Mesendoderm (in vitro differentiated cells): ENCODE data around the gene RAB40A.
A peak's percentile ranks its signal among the peaks of the same experiment; 100 is the strongest.

ENCODE experiments used
- DNase-seq: peaks from one replicate; pipeline ENCODE4 v3.0.0; 2013
- H2AK5ac ChIP-seq: 2 replicates; pipeline ENCODE4 v1.6.1; 2013; ENCODE audit warnings: low read length, inconsistent platforms
- H2BK120ac ChIP-seq: 2 replicates; pipeline ENCODE4 v1.6.1; 2013; ENCODE audit warnings: low read depth, mild to moderate bottlenecking, low read length, moderate library complexity, mixed read lengths
- H2BK15ac ChIP-seq: replicated peaks from 2 replicates; pipeline ENCODE4 v1.6.1; 2013; ENCODE audit warnings: low read depth, mild to moderate bottlenecking, moderate library complexity
- H2BK5ac ChIP-seq: 2 replicates; pipeline ENCODE4 v1.6.1; 2013; ENCODE audit warnings: low read length, inconsistent platforms
- H3K18ac ChIP-seq: 2 replicates; pipeline ENCODE4 v1.6.1; 2013; ENCODE audit warnings: mild to moderate bottlenecking, low read length, mixed read lengths
- H3K23ac ChIP-seq: one replicate; pipeline ENCODE4 v1.6.1; 2013; ENCODE audit warnings: low read length
- H3K27ac ChIP-seq: 2 replicates; pipeline ENCODE4 v1.5.1; 2013; ENCODE audit warnings: low read depth, mild to moderate bottlenecking, inconsistent platforms, low read length, moderate library complexity
- H3K27me3 ChIP-seq: 2 replicates; pipeline ENCODE4 v1.6.1; 2013; ENCODE audit warnings: low read length, control low read depth, mild to moderate bottlenecking, inconsistent platforms; ENCODE audit not compliant: insufficient read depth, poor library complexity
- H3K36me3 ChIP-seq: 2 replicates; pipeline ENCODE4 v1.6.1; 2013; ENCODE audit warnings: low read length, inconsistent platforms; ENCODE audit not compliant: control insufficient read depth, insufficient read depth
- H3K4ac ChIP-seq: one replicate; pipeline ENCODE4 v1.6.1; 2013; ENCODE audit warnings: low read depth, mild to moderate bottlenecking, low read length, moderate library complexity
- H3K4me1 ChIP-seq: 2 replicates; pipeline ENCODE4 v1.6.1; 2013; ENCODE audit warnings: low read depth, low read length, inconsistent platforms; ENCODE audit not compliant: control insufficient read depth
- H3K4me2 ChIP-seq: 2 replicates; pipeline ENCODE4 v1.6.1; 2013; ENCODE audit warnings: low read length
- H3K4me3 ChIP-seq: 2 replicates; pipeline ENCODE4 v1.5.1; 2013; ENCODE audit warnings: mild to moderate bottlenecking, low read length
- H3K56ac ChIP-seq: one replicate; pipeline ENCODE4 v1.6.1; 2013; ENCODE audit warnings: low read length
- H3K79me1 ChIP-seq: 2 replicates; pipeline ENCODE4 v1.6.1; 2013; ENCODE audit warnings: low read length, inconsistent platforms
- H3K79me2 ChIP-seq: 2 replicates; pipeline ENCODE4 v1.6.1; 2013; ENCODE audit warnings: mild to moderate bottlenecking, low read length; ENCODE audit not compliant: control insufficient read depth, insufficient read depth
- H3K9ac ChIP-seq: 2 replicates; pipeline ENCODE4 v1.6.1; 2013; ENCODE audit warnings: low read length, inconsistent platforms
- H4K5ac ChIP-seq: one replicate; pipeline ENCODE4 v1.6.1; 2013; ENCODE audit warnings: low read length
- H4K8ac ChIP-seq: one replicate; pipeline ENCODE4 v1.6.1; 2013; ENCODE audit warnings: low read depth, mild to moderate bottlenecking, control low read depth, low read length, moderate library complexity
- WGBS: extraction: QIAGEN DNeasy Blood & Tissue Kit; methylation state at CpG from one replicate; pipeline ENCODE4 v1.1.7; 2013; ENCODE audit warnings: low lambda C conversion rate, missing lambda C conversion rate; ENCODE audit not compliant: insufficient coverage; ENCODE audit errors: extremely low coverage; 5-methylcytosine and 5-hydroxymethylcytosine counted together

Gene RAB40A

GRCh38 chrX:103533511-103534216 lies 14.4 kb upstream of the RAB40A start:
- Histone ChIP-seq H3K56ac (no peak overlapping the region), H3K79me1 (no peaks in the 10 kb centered on the region), H3K4me2 (no peak overlapping the region), H4K8ac (no peak overlapping the region), H3K4me3 (no peak overlapping the region), H3K23ac (no peak overlapping the region), H2BK120ac (no peak overlapping the region), H3K9ac (peak overlapping the region; percentile 1), H2BK5ac (no peak overlapping the region), H3K36me3 (no peaks in the 10 kb centered on the region), H2BK15ac (no peak overlapping the region), H2AK5ac (no peak overlapping the region), H3K4ac (no peak overlapping the region), H3K79me2 (no peaks in the 10 kb centered on the region), H3K4me1 (no peaks in the 10 kb centered on the region), H3K18ac (no peak overlapping the region), H4K5ac (no peak overlapping the region), H3K27ac (no peak overlapping the region), H3K27me3 (no peaks in the 10 kb centered on the region)
- WGBS, result no CpG with 5 or more reads among the region's 15 CpGs
- peak; percentile 61 for DNase-seq

DNA sequence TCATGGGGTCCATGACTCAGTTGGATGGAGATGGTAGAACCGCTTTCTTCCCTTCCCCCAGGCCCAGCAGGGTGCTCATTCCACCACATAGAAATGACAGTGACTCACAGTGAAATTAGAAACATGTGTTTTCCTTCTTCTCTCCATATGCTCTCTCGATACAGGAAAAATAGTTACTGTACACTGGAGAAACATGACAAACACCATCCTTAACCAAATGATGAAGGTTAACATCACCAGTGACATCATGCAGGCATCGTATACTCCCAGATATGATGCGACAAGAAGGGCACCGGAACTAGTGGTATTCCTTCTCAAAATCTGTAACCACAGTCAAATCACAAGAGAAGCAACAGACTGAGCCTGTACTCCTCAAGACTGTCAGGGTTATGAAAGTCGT lies 11.7 kb upstream of the RAB40A start:
- H3K4me3 ChIP-seq, result no peak overlapping the region
- no peaks in the 10 kb centered on the region for H3K79me1 ChIP-seq
- H2AK5ac ChIP-seq, result no peak overlapping the region
- no peak overlapping the region for H3K18ac ChIP-seq
- H2BK15ac ChIP-seq, result no peak overlapping the region
- no peaks in the 10 kb centered on the region for H3K4me1 ChIP-seq
- H2BK120ac ChIP-seq, result no peak overlapping the region
- H3K27me3 ChIP-seq, result no peaks in the 10 kb centered on the region
- H3K56ac ChIP-seq, result no peak overlapping the region
- no peak overlapping the region for H3K27ac ChIP-seq
- DNase-seq, result no peak
- WGBS, result no CpG with 5 or more reads among the region's 6 CpGs
- H3K9ac ChIP-seq, result no peak overlapping the region
- no peak overlapping the region for H4K5ac ChIP-seq
- H3K79me2 ChIP-seq, result no peaks in the 10 kb centered on the region
- H3K23ac ChIP-seq, result no peak overlapping the region
- no peak overlapping the region for H2BK5ac ChIP-seq
- no peak overlapping the region for H4K8ac ChIP-seq
- H3K4me2 ChIP-seq, result no peak overlapping the region
- no peak overlapping the region for H3K4ac ChIP-seq
- H3K36me3 ChIP-seq, result no peaks in the 10 kb centered on the region

GRCh38 chrX:103530545-103530944 lies 11.3 kb upstream of the RAB40A start:
- Histone ChIP-seq H3K4me1 (no peaks in the 10 kb centered on the region), H4K8ac (no peak overlapping the region), H3K23ac (no peak overlapping the region), H2AK5ac (no peak overlapping the region), H3K4me3 (no peak overlapping the region), H3K56ac (no peak overlapping the region), H3K79me2 (no peaks in the 10 kb centered on the region), H2BK5ac (no peak overlapping the region), H3K18ac (no peak overlapping the region), H2BK120ac (no peak overlapping the region), H2BK15ac (no peak overlapping the region), H3K4ac (no peak overlapping the region), H3K79me1 (no peaks in the 10 kb centered on the region), H3K9ac (no peak overlapping the region), H4K5ac (no peak overlapping the region), H3K27me3 (no peaks in the 10 kb centered on the region), H3K36me3 (no peaks in the 10 kb centered on the region), H3K27ac (no peak overlapping the region), H3K4me2 (no peak overlapping the region)
- DNase-seq, result no peak
- WGBS, result no CpG with 5 or more reads among the region's 1 CpG

GRCh38 chrX:103529550-103529949 lies 10.3 kb upstream of the RAB40A start:
- Histone ChIP-seq H3K9ac (no peak overlapping the region), H3K27ac (no peak overlapping the region), H3K79me1 (no peaks in the 10 kb centered on the region), H3K27me3 (no peaks in the 10 kb centered on the region), H3K4ac (no peak overlapping the region), H3K56ac (no peak overlapping the region), H3K36me3 (no peaks in the 10 kb centered on the region), H2BK15ac (no peak overlapping the region), H3K18ac (no peak overlapping the region), H3K4me3 (no peak overlapping the region), H2BK5ac (no peak overlapping the region), H3K4me2 (no peak overlapping the region), H3K23ac (no peak overlapping the region), H2AK5ac (no peak overlapping the region), H2BK120ac (no peak overlapping the region), H3K4me1 (no peaks in the 10 kb centered on the region), H3K79me2 (no peaks in the 10 kb centered on the region), H4K5ac (no peak overlapping the region), H4K8ac (no peak overlapping the region)
- WGBS, result no CpG with 5 or more reads among the region's 3 CpGs
- no peak for DNase-seq

DNA sequence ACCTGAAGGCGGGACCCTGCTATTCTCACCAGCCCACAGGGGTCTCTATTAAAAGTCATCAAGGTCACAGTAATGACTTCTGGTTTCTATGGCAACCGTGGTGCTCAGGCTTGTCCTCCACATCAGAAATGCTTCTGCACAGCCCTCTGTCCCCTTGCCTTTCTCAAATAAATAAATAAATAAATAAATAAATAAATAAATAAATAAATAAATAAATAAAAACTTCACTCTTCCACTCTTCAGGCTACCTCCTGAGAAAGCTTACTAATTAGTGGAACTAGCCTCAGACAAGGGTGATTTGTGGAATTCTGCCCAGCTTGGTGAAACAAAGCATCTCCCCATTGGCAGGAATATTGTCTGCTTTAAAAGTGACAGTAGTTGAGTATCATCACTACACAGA lies 5.5 kb upstream of the RAB40A start:
- H3K27ac ChIP-seq, result no peak overlapping the region
- H3K79me2 ChIP-seq, result no peaks in the 10 kb centered on the region
- no peak overlapping the region for H4K5ac ChIP-seq
- no peaks in the 10 kb centered on the region for H3K4me1 ChIP-seq
- no peaks in the 10 kb centered on the region for H3K79me1 ChIP-seq
- no peak overlapping the region for H3K4me2 ChIP-seq
- H3K27me3 ChIP-seq, result no peaks in the 10 kb centered on the region
- no peak overlapping the region for H2BK5ac ChIP-seq
- H3K4ac ChIP-seq, result no peak overlapping the region
- no CpG with 5 or more reads among the region's 2 CpGs for WGBS
- DNase-seq, result no peak
- no peak overlapping the region for H3K4me3 ChIP-seq
- H2AK5ac ChIP-seq, result no peak overlapping the region
- H3K9ac ChIP-seq, result no peak overlapping the region
- H3K56ac ChIP-seq, result no peak overlapping the region
- no peak overlapping the region for H2BK120ac ChIP-seq
- no peak overlapping the region for H3K23ac ChIP-seq
- no peak overlapping the region for H4K8ac ChIP-seq
- no peaks in the 10 kb centered on the region for H3K36me3 ChIP-seq
- no peak overlapping the region for H2BK15ac ChIP-seq
- no peak overlapping the region for H3K18ac ChIP-seq

DNA sequence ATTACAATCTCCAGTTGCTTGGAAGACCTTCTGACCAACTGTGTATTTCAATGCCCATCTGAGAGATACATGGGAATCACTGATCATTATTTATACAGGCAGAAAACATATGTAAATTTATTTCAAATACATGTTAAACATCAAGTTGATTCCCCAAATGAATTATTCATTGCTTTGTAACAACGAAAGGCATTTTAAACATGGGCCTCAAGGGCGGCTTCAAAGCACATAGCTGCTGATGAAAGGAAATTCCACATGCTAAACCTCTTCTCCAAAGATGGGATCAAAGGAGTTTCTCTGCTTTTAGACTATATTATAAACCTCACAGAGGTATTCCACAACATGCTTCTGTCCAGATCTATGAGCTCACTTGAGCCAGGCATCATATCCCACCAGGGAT lies 4.3 kb upstream of the RAB40A start:
- no peak overlapping the region for H2BK15ac ChIP-seq
- no peaks in the 10 kb centered on the region for H3K36me3 ChIP-seq
- no peak for DNase-seq
- no peak overlapping the region for H2AK5ac ChIP-seq
- H3K18ac ChIP-seq, result no peak overlapping the region
- H3K23ac ChIP-seq, result no peak overlapping the region
- H3K79me1 ChIP-seq, result no peaks in the 10 kb centered on the region
- no peaks in the 10 kb centered on the region for H3K27me3 ChIP-seq
- no peak overlapping the region for H4K8ac ChIP-seq
- WGBS, result no CpG with 5 or more reads among the region's 2 CpGs
- H2BK120ac ChIP-seq, result no peak overlapping the region
- no peak overlapping the region for H4K5ac ChIP-seq
- no peak overlapping the region for H3K27ac ChIP-seq
- H3K4me3 ChIP-seq, result no peak overlapping the region
- H3K4me2 ChIP-seq, result no peak overlapping the region
- no peak overlapping the region for H3K4ac ChIP-seq
- no peaks in the 10 kb centered on the region for H3K79me2 ChIP-seq
- H2BK5ac ChIP-seq, result no peak overlapping the region
- no peak overlapping the region for H3K56ac ChIP-seq
- H3K9ac ChIP-seq, result no peak overlapping the region
- no peaks in the 10 kb centered on the region for H3K4me1 ChIP-seq
